ENCODE data around the gene CLEC9A. TPM values are rescaled to one million over a fixed set of nuclear protein-coding genes. Genes with fewer than 3 reads are reported as not detected.

Gene CLEC9A
- not detected in 2 replicates for total RNA-seq

DNA sequence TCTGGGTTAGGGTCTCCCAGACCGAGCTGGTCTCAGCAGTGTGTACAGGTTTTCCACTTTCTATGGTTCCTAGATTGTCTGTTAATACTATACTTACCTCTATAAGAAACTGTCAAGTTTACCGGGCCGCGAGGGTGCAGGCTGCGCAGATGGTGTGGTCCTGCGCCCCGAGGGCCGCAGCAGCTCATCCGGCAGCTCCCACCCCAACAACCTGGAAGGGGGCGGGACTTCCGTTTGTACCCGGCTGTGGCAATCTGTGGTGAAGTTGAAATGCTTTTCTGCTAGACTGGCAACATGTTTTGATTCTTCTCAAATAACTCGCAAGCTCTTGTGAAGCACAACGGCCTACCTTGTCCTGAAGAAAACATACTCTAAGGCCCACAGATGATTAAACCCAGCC, at the start of gene CLEC9A:
TSS of gene CLEC9A (plus strand) at position 237 of the 400 bp plus-strand sequence. CDS start 22,006 bp downstream, outside the sequence.

DNA sequence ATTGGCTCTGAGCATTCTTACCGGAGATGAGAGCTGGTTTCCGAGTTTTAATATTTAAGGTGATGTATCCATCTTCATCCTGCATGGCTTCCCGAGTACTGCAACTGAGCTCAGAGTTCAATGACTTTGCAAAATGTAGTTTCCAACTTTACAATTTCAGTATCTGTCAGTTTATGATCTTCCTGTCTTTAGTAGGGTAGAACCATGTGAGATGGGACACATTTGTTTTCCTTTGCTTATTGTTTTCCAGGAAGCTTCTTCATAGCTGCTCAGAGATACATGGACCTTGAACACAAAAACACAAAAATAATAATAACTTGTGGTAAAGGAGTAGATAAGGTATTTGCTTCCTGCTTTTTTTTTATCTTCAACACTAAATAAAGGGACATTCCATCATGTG, 31.5 kb upstream of the CLEC9A start, which contains the start of gene CLEC1B:
TSS of gene CLEC1B (minus strand) at position 106 of the 400 bp plus-strand sequence. CDS start at position 85, 21 bp downstream.

DNA sequence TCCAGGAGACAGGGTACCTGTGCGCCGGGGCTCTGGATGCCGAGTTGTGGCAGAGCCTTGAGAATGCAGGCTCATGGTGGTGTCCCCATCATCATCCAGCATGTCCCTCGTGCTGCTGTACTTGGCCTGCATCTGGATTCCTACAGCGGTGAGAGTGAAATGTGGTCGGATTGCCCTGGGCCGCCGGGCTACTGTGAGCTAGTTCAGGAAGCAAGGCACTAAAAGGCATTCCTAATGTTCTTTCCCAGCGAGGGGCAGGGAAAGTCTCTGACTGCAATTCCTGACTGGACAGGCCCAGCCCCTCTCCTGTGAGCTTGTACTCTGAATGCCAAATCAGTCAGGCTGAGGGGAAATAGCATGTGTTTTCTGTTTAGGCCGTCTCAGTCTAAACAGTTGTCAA, 68.3 kb downstream of the CLEC9A start, which contains the start of gene CLEC1A:
TSS of gene CLEC1A (minus strand) at position 195 of the 400 bp plus-strand sequence. CDS start at position 132, 63 bp downstream.

Other genes with a start within 250 kb of the CLEC9A start
- gene KLRF1, start 203.2 kb upstream of the CLEC9A start, total RNA-seq = under 0.01 and 0.20 TPM in 2 replicates
- gene CLEC2B, start 161.3 kb upstream of the CLEC9A start, total RNA-seq = 32.1 and 53.6 TPM in 2 replicates
- not detected in 2 replicates for gene KLRF2, start 149.2 kb upstream of the CLEC9A start, total RNA-seq
- gene CLEC2A, start 98.3 kb upstream of the CLEC9A start, total RNA-seq = not detected in 2 replicates
- gene CLEC12A, start 59.3 kb upstream of the CLEC9A start, total RNA-seq = not detected in 2 replicates
- not detected in 2 replicates for gene CLEC1B, start 31.6 kb upstream of the CLEC9A start, total RNA-seq
- gene CLEC12B, start 20.1 kb upstream of the CLEC9A start, total RNA-seq = not detected in 2 replicates
- gene CLEC1A, start 68.3 kb downstream of the CLEC9A start, total RNA-seq = not detected in 2 replicates
- not detected in 2 replicates for gene CLEC7A, start 99.5 kb downstream of the CLEC9A start, total RNA-seq
- gene OLR1, start 141.4 kb downstream of the CLEC9A start, total RNA-seq = not detected in 2 replicates
- under 0.01 TPM in 1 of 2 replicates, not detected in the other for gene TMEM52B, start 148.3 kb downstream of the CLEC9A start, total RNA-seq
- 9.8 and 16.5 TPM in 2 replicates for gene GABARAPL1, start 182.2 kb downstream of the CLEC9A start, total RNA-seq